GM19043 (cell line): ENCODE data around the gene RABL2A.
"Not testable (repeated sequence)": the region's sequence is repeated elsewhere in the genome, so short reads cannot be mapped to it uniquely, and the experiment has no call there.

Source experiments
- ATAC-seq: cut with Tn5 transposase; IDR thresholded peaks from one replicate; pipeline ENCODE4 v1.9.1; 2021; ENCODE audit warnings: low read depth; ENCODE audit not compliant: unreplicated experiment

RABL2A gene

DNA sequence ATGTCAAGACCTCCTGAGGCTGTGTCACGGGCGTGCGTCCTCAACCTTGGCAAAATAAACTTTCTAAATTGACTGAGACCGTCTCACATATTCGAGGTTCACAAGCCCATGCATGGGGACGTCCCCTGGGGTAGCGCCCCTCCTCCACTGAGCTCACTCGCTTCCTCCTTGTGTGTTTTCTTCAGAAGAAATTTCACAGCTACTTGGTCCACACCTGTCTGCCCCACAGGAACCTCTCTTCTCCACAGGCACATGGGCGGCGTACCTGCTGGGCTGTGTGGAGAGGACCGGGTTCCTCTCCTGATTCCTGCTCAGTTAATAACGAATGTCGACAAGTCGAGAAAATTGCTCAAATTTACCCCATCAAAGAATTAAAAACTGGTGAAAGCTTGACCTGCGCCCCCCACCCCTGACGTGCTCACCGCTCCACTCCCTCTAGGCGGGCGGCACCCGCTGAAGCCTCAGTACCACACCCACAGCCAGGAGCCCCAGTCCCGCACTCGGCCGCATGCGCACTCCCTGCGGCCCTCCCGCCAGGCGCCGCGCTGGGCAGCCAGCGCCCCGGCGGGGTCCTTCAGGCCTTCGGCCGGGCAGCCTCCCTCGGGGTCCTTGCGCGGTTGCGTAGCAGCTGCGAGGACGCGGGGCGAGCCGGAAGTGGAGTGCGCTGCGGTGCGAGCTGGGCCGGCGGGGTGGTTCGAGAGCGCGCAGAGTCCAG is at the start of gene RABL2A:
Gene RABL2A (plus strand): TSS at position 651 of the 715 bp plus-strand sequence. CDS start 1,341 bp downstream, outside the sequence.
- peak; percentile 92 for ATAC-seq

- not testable (repeated sequence) for ATAC-seq
Observed at GRCh38 chr2:113578508-113578907, 48.6 kb upstream of the RABL2A start.

DNA sequence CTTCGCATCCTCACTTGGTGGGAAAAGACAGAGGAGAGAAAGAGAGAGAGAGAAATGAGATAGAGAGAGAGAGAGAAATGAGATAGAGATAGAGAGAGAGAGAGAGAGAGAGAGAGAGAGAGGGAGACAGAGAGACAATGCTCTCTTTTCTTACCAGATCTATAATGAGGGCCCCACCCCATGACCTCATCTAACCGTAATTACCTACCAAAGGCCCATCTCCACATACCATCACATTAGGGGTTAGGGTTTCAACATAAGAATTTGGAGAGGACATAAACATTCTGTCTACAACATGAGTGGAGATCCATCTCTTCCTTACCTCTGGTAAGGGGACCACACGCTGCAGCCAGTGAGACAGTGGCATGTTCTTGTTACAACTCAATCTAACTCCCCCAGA is 44.6 kb upstream of the RABL2A start:
- not testable (repeated sequence) for ATAC-seq

- not testable (repeated sequence) for ATAC-seq
Observed at GRCh38 chr2:113583521-113584225, 43.4 kb upstream of the RABL2A start.

DNA sequence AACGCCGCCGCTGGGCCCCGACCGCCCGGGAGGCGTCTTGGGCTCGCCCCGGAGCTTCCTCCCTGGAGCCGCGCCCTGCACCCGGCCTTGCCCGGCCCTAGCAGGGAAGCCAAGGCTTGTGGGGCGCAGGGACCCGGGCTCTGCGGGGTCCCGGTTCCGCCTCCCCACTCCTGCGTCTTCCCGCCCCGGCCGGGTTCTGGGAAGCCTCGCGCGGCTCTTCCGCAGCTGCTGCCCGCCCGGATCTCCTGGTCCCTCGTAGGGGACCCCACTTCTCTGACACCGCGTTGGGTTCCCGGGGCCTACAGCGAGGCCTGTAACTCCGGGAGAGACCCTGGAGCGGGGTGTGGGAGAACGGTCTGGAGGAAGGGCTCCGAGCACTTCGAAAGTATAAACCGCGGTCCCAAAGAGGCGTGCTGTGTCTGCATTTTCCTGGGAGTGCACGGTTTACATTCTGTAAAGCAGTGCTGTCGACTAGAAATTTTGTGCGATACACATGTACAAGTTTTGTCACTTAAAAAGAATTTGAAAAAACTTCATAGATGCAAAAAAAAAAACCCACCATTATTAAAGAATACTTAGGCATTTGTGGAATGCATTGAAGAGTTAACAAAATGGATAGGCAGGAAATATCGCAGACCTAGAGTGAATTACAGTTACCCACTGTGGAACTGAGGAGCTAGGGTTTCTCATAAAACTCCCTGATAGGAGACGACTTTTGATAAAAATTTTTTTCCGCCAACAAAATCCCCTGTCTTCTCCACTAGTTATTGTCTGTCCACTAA is 42.6 kb upstream of the RABL2A start:
- ATAC-seq: not testable (repeated sequence)

GRCh38 chr2:113587201-113587600 is 39.9 kb upstream of the RABL2A start:
- ATAC-seq: not testable (repeated sequence)

- not testable (repeated sequence) for ATAC-seq
Observed at GRCh38 chr2:113589591-113589990, 37.5 kb upstream of the RABL2A start.

- not testable (repeated sequence) for ATAC-seq
Observed at GRCh38 chr2:113591926-113592325, 35.1 kb upstream of the RABL2A start.

GRCh38 chr2:113593280-113593679 is 33.8 kb upstream of the RABL2A start:
- ATAC-seq: not testable (repeated sequence)

- not testable (repeated sequence) for ATAC-seq
Observed at GRCh38 chr2:113595725-113596124, 31.3 kb upstream of the RABL2A start.

DNA sequence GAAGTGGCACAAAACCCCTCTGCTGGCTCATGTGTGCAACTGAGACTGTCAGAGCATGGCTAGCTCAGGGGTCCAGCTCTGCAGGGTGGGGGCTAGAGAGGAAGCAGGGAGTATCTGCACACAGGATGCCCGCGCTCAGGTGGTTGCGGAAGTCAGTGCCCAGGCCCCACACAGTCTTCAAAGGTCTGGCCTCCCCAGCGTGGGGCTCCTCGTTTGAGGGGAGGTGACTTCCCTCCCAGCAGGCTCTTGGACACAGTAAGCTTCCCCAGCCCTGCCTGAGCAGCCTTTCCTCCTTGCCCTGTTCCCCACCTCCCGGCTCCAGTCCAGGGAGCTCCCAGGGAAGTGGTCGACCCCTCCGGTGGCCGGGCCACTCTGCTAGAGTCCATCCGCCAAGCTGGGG is 29.9 kb upstream of the RABL2A start:
- ATAC-seq: not testable (repeated sequence)

DNA sequence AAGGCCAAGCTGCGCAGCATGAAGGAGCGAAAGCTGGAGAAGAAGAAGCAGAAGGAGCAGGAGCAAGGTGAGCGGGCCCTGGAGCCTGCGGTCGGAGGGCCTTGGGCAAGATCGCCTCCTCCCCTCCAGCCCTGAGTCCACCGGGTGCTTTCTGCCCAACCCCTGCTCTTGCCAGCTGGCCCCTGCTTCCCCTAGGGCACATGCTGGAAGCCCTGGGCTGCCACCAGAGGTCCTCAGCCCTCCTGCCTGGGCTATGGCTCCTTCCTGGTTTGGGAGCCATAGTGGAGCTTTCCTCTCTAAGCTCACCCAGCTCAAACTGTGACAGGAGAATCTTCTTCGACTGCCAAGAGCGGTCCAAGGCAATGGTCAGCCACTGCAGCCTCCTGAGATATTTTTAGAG is 29.5 kb upstream of the RABL2A start:
- not testable (repeated sequence) for ATAC-seq

GRCh38 chr2:113598180-113598579 is 28.9 kb upstream of the RABL2A start:
- ATAC-seq: not testable (repeated sequence)

GRCh38 chr2:113598738-113599137 is 28.3 kb upstream of the RABL2A start:
- not testable (repeated sequence) for ATAC-seq

DNA sequence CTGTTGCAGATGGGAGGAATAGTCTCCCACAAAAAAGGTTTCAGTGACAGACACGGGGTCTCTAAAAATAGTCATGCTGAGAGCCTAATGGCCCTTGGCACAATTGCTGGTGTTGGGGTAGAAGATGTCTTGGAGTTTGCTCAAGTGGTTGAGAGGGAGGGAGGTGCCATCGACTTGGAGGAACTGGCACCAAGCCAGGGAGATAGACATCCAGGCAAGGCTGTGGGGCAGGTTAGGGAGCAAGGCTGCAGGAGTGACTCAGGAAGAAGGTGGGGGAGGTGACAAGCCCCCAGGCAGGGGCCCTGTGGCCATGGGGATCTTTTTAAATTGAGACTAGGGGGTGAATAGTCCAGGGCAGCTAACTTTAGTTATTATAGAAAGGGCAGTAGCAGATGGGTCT is 27.9 kb upstream of the RABL2A start:
- ATAC-seq: not testable (repeated sequence)

GRCh38 chr2:113602040-113602769 is 24.9 kb upstream of the RABL2A start:
- ATAC-seq: not testable (repeated sequence)

GRCh38 chr2:113602869-113603466 is 24.1 kb upstream of the RABL2A start:
- ATAC-seq: peak; percentile 41

GRCh38 chr2:113603467-113604084 is 23.5 kb upstream of the RABL2A start:
- ATAC-seq: peak; percentile 92

DNA sequence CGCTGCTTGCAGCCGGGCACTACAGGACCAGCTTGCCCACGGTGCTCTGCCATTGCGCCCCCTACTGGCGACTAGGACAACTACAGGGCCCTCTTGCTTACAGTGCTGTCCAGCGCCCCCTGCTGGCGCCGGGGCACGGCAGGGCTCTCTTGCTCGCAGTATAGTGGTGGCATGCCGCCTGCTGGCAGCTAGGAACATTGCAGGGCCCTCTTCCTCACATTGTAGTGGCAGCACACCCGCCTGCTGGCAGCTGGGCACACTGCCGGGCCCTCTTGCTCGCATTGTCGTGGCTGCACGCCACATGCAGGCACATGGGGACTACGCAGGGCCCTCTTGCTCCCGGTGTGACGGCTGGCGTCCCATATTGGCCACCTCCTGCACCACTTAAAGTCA is 23.0 kb upstream of the RABL2A start:
- not testable (repeated sequence) for ATAC-seq
